T-cell (primary cell): ENCODE results near the gene SH3RF2. TPM values are rescaled to one million over a fixed set of nuclear protein-coding genes. Genes with fewer than 3 reads are reported as not detected.

ENCODE experiments used
- ATAC-seq, 4 experiments: fragments of 200-7000 bp in 3 of 4; fragments of 150-1000 bp in 1 of 4; cut with Tn5 transposase; replicated peaks in 1 of 4; 1 replicate in 3 of 4; 2 replicates in 1 of 4; pipeline ENCODE4 v1.10.0; 2021; ENCODE audit warnings: moderate library complexity in 3 of 4, mild to moderate bottlenecking in 2 of 4, moderate number of reproducible peaks in 1 of 4
- CTCF ChIA-PET, 2 donors: fragments of 300-600 bp; sonication (Branson Sonifier 250); formaldehyde crosslinking; loops; one replicate each; lab custom pipeline; 2022; ENCODE audit warnings: antibody characterized with exemption in 2 of 2; lab: Charles Lee
- POLR2A ChIA-PET, 2 donors: fragments of 300-600 bp; sonication (Branson Sonifier 250); formaldehyde crosslinking; loops; one replicate each; lab custom pipeline; 2022; ENCODE audit warnings: antibody characterized with exemption in 2 of 2; lab: Charles Lee
- DNase-seq, 35 experiments: peaks; one replicate each; pipeline versions ENCODE4 v3.0.0 to v3.0.0-alpha.2; 2013 to 2023
- H3K27ac ChIP-seq: one replicate; pipeline ENCODE4 v1.5.1; 2013; ENCODE audit warnings: low read length
- H3K27me3 ChIP-seq, 2 experiments: replicated peaks in 1 of 2; 1 replicate in 1 of 2; 2 replicates in 1 of 2; pipeline versions ENCODE4 v1.6.1 to v1.7.0; 2013; ENCODE audit warnings: low read length in 1 of 2, mixed read lengths in 1 of 2; ENCODE audit not compliant: control insufficient read depth in 2 of 2, insufficient read depth in 2 of 2; ENCODE audit errors: extremely low read depth in 1 of 2
- H3K36me3 ChIP-seq, 2 donors: 1 replicate in 1 of 2; 2 replicates in 1 of 2; pipeline versions ENCODE4 v1.6.1 to v1.7.0; 2013; ENCODE audit warnings: low read length in 1 of 2; ENCODE audit not compliant: control insufficient read depth in 2 of 2, insufficient read depth in 1 of 2; ENCODE audit errors: extremely low read depth in 1 of 2
- H3K4me1 ChIP-seq, 2 experiments: 1 replicate in 1 of 2; 2 replicates in 1 of 2; pipeline versions ENCODE4 v1.6.1 to v1.7.0; 2013; ENCODE audit warnings: low read length in 2 of 2, mixed read lengths in 1 of 2; ENCODE audit not compliant: insufficient read depth in 2 of 2, control insufficient read depth in 1 of 2; ENCODE audit errors: extremely low read depth in 1 of 2
- H3K4me3 ChIP-seq, 2 donors: 1 replicate in 1 of 2; 2 replicates in 1 of 2; pipeline versions ENCODE4 v1.5.1 to v1.7.0; 2013; ENCODE audit warnings: mild to moderate bottlenecking in 2 of 2, low read length in 1 of 2, moderate library complexity in 1 of 2; ENCODE audit not compliant: control insufficient read depth in 1 of 2; ENCODE audit errors: extremely low read depth in 1 of 2
- H3K9me3 ChIP-seq: 2 replicates; pipeline ENCODE4 v1.7.0; 2013
- H3K27ac Mint-ChIP-seq, 2 donors: one replicate each; pipeline ENCODE4 v1.8.0; 2020 to 2021; ENCODE audit warnings: mild to moderate bottlenecking in 2 of 2, mixed read lengths in 2 of 2
- H3K27me3 Mint-ChIP-seq, 2 donors: one replicate each; pipeline ENCODE4 v1.8.0; 2021 to 2022; ENCODE audit warnings: mixed read lengths in 2 of 2
- H3K36me3 Mint-ChIP-seq: one replicate; pipeline ENCODE4 v1.8.0; 2021; ENCODE audit warnings: mixed read lengths
- H3K4me1 Mint-ChIP-seq, 3 donors: one replicate each; pipeline ENCODE4 v1.8.0; 2020 to 2022; ENCODE audit warnings: mixed read lengths in 3 of 3, mild to moderate bottlenecking in 1 of 3
- H3K4me3 Mint-ChIP-seq, 3 donors: one replicate each; pipeline ENCODE4 v1.8.0; 2020 to 2022; ENCODE audit warnings: mild to moderate bottlenecking in 3 of 3, mixed read lengths in 3 of 3, moderate library complexity in 3 of 3
- H3K9me3 Mint-ChIP-seq, 3 donors: one replicate each; pipeline ENCODE4 v1.8.0; 2020 to 2022; ENCODE audit warnings: mixed read lengths in 3 of 3
- WGBS: methylation state at CpG from one replicate; pipeline ENCODE4 v1.1.5; 2013; ENCODE audit warnings: missing lambda C conversion rate; ENCODE audit not compliant: insufficient coverage; 5-methylcytosine and 5-hydroxymethylcytosine counted together
- total RNA-seq, 35 experiments: library from RNA in 6 of 35; stranded (reverse) in 6 of 35; fragments of 120-200 nt in 1 of 35; gene quantifications; one replicate each; pipeline versions ENCODE4 v1.2.1 to v1.2.4 and lab custom pipeline; 2013 to 2026

Gene SH3RF2
- total RNA-seq, 5 donors from 2014 or later (not counting 1 experiment from before 2014, with no cell fraction given): 0.26 to 0.75 (median 0.37) TPM; not detected in 1

- H3K27me3 Mint-ChIP-seq: peaks cover 0 to 8% of the 10 kb centered on the region in 2 donors
- H3K27ac ChIP-seq: no peak overlapping the region
- H3K27me3 ChIP-seq: peaks cover 0 to 8% of the 10 kb centered on the region in 2 experiments
- H3K36me3 ChIP-seq: no peaks in the 10 kb centered on the region
- ChIA-PET CTCF (no interaction called here), POLR2A (no interaction called here)
- H3K4me3 ChIP-seq: no peak overlapping the region
- no peak for DNase-seq
- no peak overlapping the region for H3K4me3 Mint-ChIP-seq
- H3K27ac Mint-ChIP-seq: no peak overlapping the region
- peaks cover 0 to 4% of the 10 kb centered on the region in 2 experiments for H3K4me1 ChIP-seq
- no peak for ATAC-seq
- no peaks in the 10 kb centered on the region for H3K36me3 Mint-ChIP-seq
- H3K4me1 Mint-ChIP-seq: peaks cover 0 to 2% (median 0%) of the 10 kb centered on the region in 3 donors
- no CpG with 5 or more reads among the region's 2 CpGs for whole genome bisulfite sequencing
- no peaks in the 10 kb centered on the region for H3K9me3 ChIP-seq
- no peaks in the 10 kb centered on the region for H3K9me3 Mint-ChIP-seq
Measured at GRCh38 chr5:145943674-145944121, 7.3 kb downstream of the SH3RF2 start.

DNA sequence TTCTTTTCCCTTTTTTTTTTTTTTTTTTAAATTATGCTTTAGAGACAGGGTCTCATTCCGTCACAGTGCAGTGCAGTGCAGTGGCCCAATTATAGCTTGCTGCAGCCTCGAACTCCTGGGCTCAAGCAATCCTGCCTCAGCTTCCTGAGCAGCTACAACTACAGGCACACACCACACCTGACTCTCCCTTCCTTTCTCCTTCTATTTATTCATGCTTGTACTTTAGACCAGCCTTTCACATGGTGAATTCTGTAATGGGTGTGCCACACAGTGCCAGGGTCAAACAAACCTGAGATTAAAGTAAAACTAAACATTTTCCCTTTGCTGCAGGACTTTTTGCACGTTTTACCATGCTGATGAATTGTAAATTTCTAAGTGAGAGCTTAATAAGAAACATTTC is 8.0 kb downstream of the SH3RF2 start:
- Mint-ChIP-seq H3K4me1 (peaks cover 0 to 2% (median 0%) of the 10 kb centered on the region in 3 donors), H3K27me3 (peaks cover 0 to 8% of the 10 kb centered on the region in 2 donors), H3K36me3 (no peaks in the 10 kb centered on the region), H3K9me3 (no peaks in the 10 kb centered on the region), H3K4me3 (no peak overlapping the region), H3K27ac (no peak overlapping the region)
- WGBS: 100% methylated on average over 2 of the region's 3 CpGs
- Histone ChIP-seq H3K27me3 (peaks cover 0 to 8% of the 10 kb centered on the region in 2 experiments), H3K27ac (no peak overlapping the region), H3K36me3 (no peaks in the 10 kb centered on the region), H3K9me3 (no peaks in the 10 kb centered on the region), H3K4me3 (no peak overlapping the region), H3K4me1 (peaks cover 0 to 4% of the 10 kb centered on the region in 2 experiments)
- no peak for DNase-seq
- POLR2A ChIA-PET: no interaction called here
- ATAC-seq: no peak
- CTCF ChIA-PET: no interaction called here

DNA sequence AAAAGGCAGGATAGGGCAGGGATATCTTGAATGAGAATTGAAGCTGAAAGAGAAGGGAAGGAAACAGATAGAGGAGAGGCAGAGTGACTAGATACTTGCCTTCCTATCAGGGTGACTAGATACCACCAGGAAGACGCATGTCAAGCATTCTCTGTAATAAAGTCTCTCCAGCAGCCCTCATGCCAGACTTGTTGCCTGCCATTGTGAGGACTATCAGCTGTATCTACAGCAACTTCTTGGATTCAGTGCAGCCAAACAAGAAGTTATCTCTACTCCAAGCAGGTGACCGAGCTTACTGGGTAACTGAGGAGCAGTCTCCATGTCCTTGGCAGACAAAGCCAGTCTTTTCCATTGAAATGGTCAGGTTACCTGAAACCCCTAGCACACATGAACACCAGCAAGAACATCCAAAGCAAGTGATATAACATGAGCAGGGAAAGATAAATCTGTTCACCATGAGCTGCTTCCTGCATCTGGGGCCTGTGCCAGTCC is 9.3 kb downstream of the SH3RF2 start:
- no peak overlapping the region for H3K4me3 ChIP-seq
- POLR2A ChIA-PET: interaction anchor here in 1 of 2 donors (0.5 kb wide), 1 partner anchor 30 kb away, joined by 3 read pairs; no protein-coding TSS in a partner anchor
- 83% methylated on average over 1 of the region's 2 CpGs for WGBS

DNA sequence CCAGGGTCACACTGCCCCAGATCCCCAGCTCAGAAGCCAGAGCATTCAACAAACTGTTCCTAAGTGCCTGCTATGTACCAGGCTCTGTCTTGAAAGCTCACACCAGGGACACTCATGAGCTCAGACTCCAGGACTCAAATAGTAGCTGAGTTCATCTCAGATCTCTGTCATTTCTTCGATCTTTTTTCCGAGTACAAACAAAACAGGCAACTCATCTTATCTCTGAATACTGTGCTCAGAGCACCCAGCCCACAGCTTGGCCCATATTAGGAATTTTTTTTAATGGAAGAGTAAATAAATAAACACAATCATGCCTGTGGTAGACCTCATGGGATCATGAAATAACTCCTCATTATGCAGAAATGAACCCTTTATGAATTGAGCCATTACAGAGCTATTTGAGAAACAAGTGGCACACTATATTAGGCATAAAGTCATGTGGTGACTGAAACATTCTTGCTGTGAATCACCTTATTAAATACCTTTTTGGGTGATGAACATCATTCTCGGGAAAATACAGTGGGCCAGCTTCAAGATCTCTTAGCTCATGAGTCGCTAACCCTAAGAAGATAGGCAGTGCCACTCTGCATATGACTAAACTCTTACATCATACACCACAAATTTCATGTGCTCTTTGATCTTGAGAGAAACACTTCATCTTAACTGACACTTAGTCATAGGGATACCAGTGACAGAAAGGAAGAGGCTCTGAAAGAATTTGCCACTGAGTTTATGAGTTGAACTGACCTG is 9.9 kb downstream of the SH3RF2 start:
- Mint-ChIP-seq H3K4me3 (no peak overlapping the region), H3K36me3 (no peaks in the 10 kb centered on the region), H3K9me3 (no peaks in the 10 kb centered on the region), H3K4me1 (peaks cover 0 to 2% (median 0%) of the 10 kb centered on the region in 3 donors), H3K27ac (no peak overlapping the region), H3K27me3 (peaks cover 0 to 5% of the 10 kb centered on the region in 2 donors)
- peak in 1 of 35 experiments; percentile 18 for DNase-seq
- WGBS: no CpG with 5 or more reads among the region's 4 CpGs
- ATAC-seq: peak in 3 of 4 experiments; percentile 24 to 55 (median 32)
- Histone ChIP-seq H3K27me3 (peaks cover 0 to 5% of the 10 kb centered on the region in 2 experiments), H3K27ac (no peak overlapping the region), H3K4me1 (peaks cover 0 to 4% of the 10 kb centered on the region in 2 experiments), H3K9me3 (no peaks in the 10 kb centered on the region), H3K4me3 (no peak overlapping the region), H3K36me3 (no peaks in the 10 kb centered on the region)
- CTCF ChIA-PET: interaction anchor here in 1 of 2 donors (0.6 kb wide), 1 partner anchor 13 kb away, joined by 3 read pairs; no protein-coding TSS in a partner anchor
- POLR2A ChIA-PET: interaction anchor here in 1 of 2 donors (0.5 kb wide), 1 partner anchor 31 kb away, joined by 3 read pairs; no protein-coding TSS in a partner anchor

More for the DNA sequence above, 9.3 kb downstream of the SH3RF2 start:
- no peaks in the 10 kb centered on the region for H3K9me3 Mint-ChIP-seq
- peaks cover 0 to 2% (median 0%) of the 10 kb centered on the region in 3 donors for H3K4me1 Mint-ChIP-seq
- Histone ChIP-seq H3K27ac (no peak overlapping the region), H3K36me3 (no peaks in the 10 kb centered on the region), H3K27me3 (peaks cover 0 to 5% of the 10 kb centered on the region in 2 experiments), H3K9me3 (no peaks in the 10 kb centered on the region), H3K4me1 (peaks cover 0 to 4% of the 10 kb centered on the region in 2 experiments)
- CTCF ChIA-PET: no interaction called here
- H3K4me3 Mint-ChIP-seq: no peak overlapping the region
- H3K36me3 Mint-ChIP-seq: no peaks in the 10 kb centered on the region
- peaks cover 0 to 5% of the 10 kb centered on the region in 2 donors for H3K27me3 Mint-ChIP-seq
- DNase-seq (no peak), ATAC-seq (no peak)
- no peak overlapping the region for H3K27ac Mint-ChIP-seq

DNA sequence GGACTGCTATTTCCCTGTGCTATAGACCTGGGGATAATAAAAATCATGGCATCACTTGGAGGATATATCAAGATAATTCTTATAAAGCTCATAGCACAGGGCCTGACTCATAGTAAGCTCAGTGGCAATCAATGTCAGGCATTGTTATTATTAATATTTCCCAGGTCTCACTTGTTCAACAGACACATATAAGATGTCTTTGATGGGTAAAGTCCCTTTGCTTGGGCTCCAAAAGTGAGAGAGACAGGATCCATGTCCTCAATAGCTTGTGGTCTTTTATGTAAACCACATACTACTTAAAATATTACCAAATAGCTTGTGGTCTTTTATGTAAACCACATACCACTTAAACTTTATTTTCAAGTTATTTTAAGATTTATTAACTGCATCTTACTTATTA is 11.2 kb downstream of the SH3RF2 start:
- DNase-seq (no peak), ATAC-seq (no peak)
- Mint-ChIP-seq H3K4me3 (no peak overlapping the region), H3K9me3 (no peaks in the 10 kb centered on the region), H3K27me3 (peaks cover 4 to 5% of the 10 kb centered on the region in 2 donors), H3K27ac (no peak overlapping the region), H3K36me3 (no peaks in the 10 kb centered on the region), H3K4me1 (peaks cover 0 to 2% (median 0%) of the 10 kb centered on the region in 3 donors)
- Histone ChIP-seq H3K4me1 (peaks cover 0 to 4% of the 10 kb centered on the region in 2 experiments), H3K27me3 (peaks cover 0 to 5% of the 10 kb centered on the region in 2 experiments), H3K27ac (no peak overlapping the region), H3K36me3 (no peaks in the 10 kb centered on the region), H3K4me3 (no peak overlapping the region), H3K9me3 (no peaks in the 10 kb centered on the region)
- ChIA-PET POLR2A (no interaction called here), CTCF (interaction anchor here in 1 of 2 donors (0.6 kb wide), 1 partner anchor 348 kb away, joined by 3 read pairs; no protein-coding TSS in a partner anchor)

- POLR2A ChIA-PET: no interaction called here
- no CpG with 5 or more reads among the region's 3 CpGs for WGBS
Measured at GRCh38 chr5:145948047-145948446, 11.7 kb downstream of the SH3RF2 start.

More at GRCh38 chr5:145948047-145948446, 11.7 kb downstream of the SH3RF2 start:
- H3K36me3 ChIP-seq: no peaks in the 10 kb centered on the region
- Mint-ChIP-seq H3K36me3 (no peaks in the 10 kb centered on the region), H3K4me1 (peaks cover 0 to 2% (median 0%) of the 10 kb centered on the region in 3 donors), H3K9me3 (no peaks in the 10 kb centered on the region), H3K27me3 (peaks cover 5% of the 10 kb centered on the region in 2 donors), H3K27ac (no peak overlapping the region), H3K4me3 (no peak overlapping the region)
- H3K4me3 ChIP-seq: no peak overlapping the region
- DNase-seq (no peak), ATAC-seq (no peak)
- CTCF ChIA-PET: no interaction called here
- no peaks in the 10 kb centered on the region for H3K9me3 ChIP-seq
- H3K27ac ChIP-seq: no peak overlapping the region
- H3K4me1 ChIP-seq: peaks cover 0 to 4% of the 10 kb centered on the region in 2 experiments
- peaks cover 0 to 5% of the 10 kb centered on the region in 2 experiments for H3K27me3 ChIP-seq
